IPS-11a (cell line): ENCODE results near the gene DNAJB12.
"Not testable (repeated sequence)": the region's sequence is repeated elsewhere in the genome, so short reads cannot be mapped to it uniquely, and the experiment has no call there.

Experiments
- H3K4me3 ChIP-seq: one replicate; pipeline ENCODE4 v1.5.1; 2013; ENCODE audit warnings: low read depth, low read length, control low read depth

The DNAJB12 gene

DNA sequence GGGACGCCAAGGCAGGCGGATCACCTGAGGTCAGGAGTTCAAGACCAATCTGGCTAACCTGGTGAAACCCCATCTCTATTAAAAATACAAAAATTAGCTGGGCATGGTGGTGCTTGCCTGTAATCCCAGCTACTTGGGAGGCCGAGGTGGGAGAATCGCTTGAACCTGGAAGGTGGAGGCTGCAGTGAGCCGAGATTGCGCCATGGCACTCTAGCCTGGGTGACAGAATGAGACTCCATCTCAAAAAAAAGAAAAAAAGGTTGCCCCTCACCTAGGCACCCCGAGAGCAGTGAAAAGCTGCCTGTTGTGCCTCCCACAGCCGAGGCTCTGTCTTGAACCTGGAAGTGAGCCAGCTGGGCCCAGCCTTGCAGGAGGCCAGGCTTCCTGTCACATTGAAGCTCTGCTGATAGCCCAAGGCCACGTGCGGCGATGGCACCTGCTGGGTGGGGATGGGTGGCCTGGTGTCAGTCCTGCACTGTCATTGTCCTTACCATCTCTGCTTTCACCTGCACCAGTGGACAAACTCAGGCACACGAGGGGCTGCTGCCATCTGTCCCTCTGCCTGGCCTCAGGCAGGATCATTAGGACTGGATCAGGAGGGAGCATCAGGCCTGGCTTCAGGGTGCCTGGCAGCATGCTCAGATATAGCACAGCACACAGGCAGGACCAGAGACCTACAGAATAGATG, 37.8 kb downstream of the DNAJB12 start:
- no peak overlapping the region for H3K4me3 ChIP-seq

DNA sequence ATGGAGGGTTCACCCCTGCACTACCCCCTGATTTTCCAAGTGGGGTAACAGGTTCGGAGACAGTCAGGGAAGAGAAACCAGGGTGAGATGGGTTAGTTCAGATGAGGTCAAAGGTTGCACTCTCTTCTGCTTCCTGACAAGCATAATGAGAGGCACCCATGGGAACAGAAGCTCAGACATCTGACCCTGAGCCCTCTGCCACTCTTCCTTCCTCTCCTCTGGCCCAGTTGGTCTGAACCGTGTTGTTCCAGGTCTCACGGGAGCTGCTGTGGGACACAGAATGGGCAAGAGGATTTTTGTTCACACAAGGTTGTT, 38.4 kb downstream of the DNAJB12 start:
- H3K4me3 ChIP-seq: no peak overlapping the region

- no peak overlapping the region for H3K4me3 ChIP-seq
Observed at GRCh38 chr10:72315611-72316385, 38.9 kb downstream of the DNAJB12 start.

DNA sequence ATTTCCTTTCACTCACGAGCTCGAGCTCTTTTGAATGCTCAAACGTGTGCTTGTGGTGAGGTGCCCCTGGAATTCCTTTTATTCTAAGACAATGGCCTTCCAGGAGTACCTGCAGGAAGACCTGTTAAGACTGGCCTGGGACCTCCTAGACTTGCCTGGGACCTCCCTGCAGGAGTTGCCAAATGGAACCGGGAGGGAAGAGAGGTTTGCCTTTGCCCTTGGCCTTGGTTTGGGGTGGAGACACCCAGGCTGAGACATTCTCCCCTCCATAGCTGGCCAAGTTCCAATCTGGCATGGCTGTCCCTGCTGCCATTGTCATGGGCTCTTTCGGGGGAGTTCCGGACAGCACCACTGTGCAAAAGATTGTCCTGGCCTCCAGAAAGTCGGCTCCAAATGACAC, 39.7 kb downstream of the DNAJB12 start:
- H3K4me3 ChIP-seq: no peak overlapping the region

GRCh38 chr10:72314263-72314662, 40.5 kb downstream of the DNAJB12 start:
- no peak overlapping the region for H3K4me3 ChIP-seq

- H3K4me3 ChIP-seq: no peak overlapping the region
Observed at GRCh38 chr10:72312865-72313391, 41.8 kb downstream of the DNAJB12 start.

- H3K4me3 ChIP-seq: no peak overlapping the region
Observed at GRCh38 chr10:72311667-72312066, 43.1 kb downstream of the DNAJB12 start.

DNA sequence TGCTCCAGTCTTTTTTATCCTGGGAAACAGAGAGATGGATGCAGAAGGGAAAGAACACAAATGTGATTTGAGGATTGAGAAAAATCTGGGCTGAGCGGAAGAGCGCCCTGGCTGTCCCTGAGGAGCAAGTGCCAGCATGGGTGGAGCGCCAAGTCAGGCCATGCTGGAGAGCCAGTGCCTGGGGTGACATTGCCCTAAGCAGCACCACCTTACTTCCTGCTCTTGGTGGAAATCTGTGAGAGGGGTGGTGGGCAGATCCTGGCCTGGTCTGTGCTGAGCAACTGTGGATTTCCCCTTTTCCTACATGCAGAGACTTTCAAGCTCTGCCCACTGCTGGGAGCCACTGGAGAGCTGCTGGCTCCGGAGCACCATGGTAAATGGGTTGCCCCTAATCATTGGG, 44.1 kb downstream of the DNAJB12 start:
- no peak overlapping the region for H3K4me3 ChIP-seq

DNA sequence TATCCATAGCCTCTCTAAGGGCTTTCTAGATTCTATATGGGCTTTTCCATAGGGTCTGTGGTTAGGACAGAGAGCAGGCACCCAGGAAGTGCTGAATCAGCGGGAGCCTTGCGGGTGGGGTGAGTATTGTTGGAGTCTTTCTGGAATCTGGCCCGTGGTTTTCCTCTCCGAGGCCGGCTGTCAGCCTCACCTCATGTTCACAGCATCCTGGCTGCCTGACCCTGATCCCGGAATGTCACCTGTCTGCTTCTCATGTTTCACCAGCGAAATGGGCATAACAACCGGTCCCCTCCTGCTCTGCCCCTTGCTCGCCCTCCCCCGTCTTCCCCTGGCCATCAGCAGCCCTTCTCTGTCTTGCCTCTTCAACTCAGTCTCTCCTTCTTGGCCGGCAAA, 44.5 kb downstream of the DNAJB12 start:
- no peak overlapping the region for H3K4me3 ChIP-seq

DNA sequence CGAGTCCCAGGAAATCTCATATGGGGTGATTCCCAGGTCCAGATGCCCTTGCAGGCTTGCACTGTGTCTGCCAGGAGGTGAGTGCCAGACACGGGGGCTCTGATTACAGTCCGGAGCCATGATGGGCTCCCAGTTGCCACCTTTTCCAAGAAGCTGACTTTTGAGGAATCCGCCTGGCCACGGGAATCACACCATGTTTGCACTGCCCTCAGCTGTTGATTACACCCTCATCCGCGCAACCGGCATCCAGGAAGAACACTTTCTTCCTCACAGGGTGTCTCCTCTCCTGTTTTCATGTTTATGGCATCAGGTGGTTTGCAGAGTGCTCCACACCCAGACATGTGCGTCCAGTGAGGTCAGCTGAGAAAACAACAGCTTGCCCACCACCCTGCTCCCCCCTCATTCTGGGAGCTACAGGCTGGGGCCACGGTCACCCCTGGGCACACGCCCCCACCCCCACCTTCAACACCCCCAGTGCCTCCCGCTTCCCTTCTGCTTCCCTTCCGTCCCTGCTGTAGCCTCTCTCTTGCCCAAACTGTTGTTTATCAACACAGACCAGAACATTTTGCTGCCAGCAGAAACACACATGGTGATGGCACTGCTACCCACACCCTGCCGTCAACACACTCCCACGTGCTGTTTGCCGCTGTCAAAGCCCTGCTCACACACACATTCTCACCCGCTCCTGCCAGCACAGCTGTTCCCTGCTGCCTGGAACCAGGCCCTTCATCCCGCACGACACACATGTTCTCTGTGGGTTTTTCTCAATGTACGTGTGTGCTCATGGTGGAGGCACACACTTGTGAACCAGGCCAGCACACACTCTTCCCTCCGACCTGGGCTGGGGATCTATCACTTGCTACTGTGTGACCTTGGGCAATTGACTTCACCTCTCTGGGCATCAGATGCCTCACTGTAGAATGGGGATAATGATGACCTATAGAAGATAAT, 45.2 kb downstream of the DNAJB12 start:
- H3K4me3 ChIP-seq: no peak overlapping the region

DNA sequence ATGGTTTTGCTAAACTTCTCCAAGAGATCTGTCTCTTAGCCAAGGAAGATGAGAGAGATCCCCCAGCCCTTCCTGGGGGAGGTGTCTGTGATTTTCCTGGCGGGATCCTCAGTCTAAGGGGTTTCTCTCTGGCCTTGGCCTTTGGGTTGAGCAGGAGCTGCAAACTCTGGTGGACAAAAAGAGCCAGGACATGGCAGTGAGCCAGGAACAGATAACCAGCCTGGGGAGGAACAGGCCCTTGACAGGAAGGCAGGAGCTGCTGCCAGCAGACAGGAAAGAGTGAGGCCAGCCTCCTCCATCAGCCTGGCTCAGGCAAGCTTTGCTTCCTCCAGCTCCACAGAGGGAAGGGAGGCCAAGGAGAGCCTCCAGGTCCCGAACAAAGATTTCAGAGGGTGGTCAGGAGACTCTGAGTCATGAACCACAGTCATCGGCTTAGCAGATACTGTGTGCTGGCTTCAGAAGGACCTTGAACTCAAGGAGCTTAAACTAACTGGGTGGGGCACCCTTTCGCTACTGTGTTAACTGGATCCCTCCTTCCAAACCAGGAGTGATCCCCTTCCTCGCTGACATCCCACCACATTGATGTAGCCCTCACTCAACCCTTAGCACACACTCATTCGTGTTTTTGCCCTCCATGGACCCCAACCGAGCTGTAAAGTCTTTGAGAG, 46.3 kb downstream of the DNAJB12 start:
- H3K4me3 ChIP-seq: no peak overlapping the region

- not testable (repeated sequence) for H3K4me3 ChIP-seq
Observed at GRCh38 chr10:72307711-72308110, 47.0 kb downstream of the DNAJB12 start.

GRCh38 chr10:72306215-72306760, 48.4 kb downstream of the DNAJB12 start:
- no peak overlapping the region for H3K4me3 ChIP-seq

DNA sequence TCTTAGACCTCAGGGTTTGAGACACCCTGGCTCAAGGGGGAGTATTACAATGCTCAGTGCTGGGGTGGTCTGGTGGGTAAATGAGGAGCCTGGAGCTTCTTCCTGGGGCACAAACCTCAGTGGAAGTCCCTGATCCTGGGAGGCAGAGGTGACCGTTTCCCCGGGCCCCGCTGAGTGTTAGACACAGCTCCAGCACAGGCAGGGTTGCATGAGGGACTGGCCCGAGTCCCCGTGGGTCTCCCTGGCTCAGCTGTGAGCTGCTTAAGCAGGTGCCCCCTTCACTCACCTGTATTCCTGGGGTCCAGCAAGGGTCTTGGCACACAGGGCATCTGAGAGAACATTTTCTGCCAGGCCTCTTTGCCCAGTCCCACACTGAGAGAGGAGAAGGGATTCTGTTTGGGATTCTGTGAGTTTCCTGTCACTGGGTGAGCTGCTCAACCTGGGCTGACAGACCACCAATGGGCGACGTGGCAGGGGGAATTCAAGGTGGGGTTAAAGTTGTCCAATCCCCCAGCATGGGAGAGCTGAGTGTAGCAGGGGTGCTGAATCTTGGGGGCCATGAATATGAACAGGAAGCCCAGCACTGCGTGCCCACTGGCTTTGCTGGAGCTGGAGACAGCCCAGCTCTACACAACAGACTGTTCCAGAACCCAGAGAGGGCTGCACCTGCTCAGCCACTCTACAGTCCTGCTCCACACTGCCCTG, 51.1 kb downstream of the DNAJB12 start:
- H3K4me3 ChIP-seq: no peak overlapping the region

- H3K4me3 ChIP-seq: no peak overlapping the region
Observed at GRCh38 chr10:72298592-72299519, 55.9 kb downstream of the DNAJB12 start.

DNA sequence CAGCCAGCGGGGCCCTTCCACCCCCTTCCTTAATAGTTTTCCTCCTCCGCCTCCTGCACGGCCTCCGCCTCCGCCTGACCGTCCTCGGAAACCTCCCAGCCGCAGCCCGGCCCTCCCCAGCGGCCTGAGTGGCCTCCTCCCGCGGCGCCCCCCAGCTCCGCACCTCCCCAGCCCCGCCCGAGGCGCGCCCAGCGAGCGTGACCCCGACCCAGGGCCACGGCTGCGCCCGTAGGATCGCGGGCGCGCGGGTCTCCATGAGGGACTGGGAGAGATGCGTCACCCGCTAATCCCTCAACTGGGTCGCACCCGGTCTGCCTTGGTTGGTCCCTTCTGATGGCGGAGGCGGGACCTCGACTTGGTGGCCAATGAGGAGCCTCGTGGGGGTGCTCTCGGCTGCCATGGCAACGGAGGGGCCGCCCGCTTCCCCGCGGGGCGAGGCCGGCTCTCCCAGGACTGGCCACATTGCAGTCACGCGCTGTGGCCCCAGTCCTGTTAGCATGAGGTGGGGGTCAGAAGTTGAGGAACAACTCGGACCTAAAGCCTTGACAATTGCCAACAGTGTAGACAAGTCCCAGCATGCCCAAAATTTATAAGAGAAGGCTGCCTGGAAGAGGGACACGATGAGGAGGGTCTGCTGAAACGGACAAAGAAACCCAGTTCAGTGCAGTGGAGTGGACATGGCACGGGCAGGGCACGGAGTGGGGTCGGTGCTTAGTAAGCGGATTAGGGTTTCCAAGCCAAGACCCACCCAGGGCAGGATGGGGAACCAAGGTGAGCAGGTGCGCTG, 56.7 kb downstream of the DNAJB12 start:
- H3K4me3 ChIP-seq: peak overlapping the region; percentile 38

GRCh38 chr10:72297281-72297804, 57.4 kb downstream of the DNAJB12 start:
- peak overlapping the region; percentile 38 for H3K4me3 ChIP-seq

GRCh38 chr10:72296829-72297280, 57.9 kb downstream of the DNAJB12 start:
- not testable (repeated sequence) for H3K4me3 ChIP-seq
